ENCODE measurements around the gene FOLR2. TPM values are rescaled to one million over a fixed set of nuclear protein-coding genes. Genes with fewer than 3 reads are reported as not detected.

FOLR2 gene
- polyA plus RNA-seq, 3 donors, result 54.7 to 63.8 (median 62.6) TPM

GRCh38 chr11:72177656-72178055 lies 38.9 kb upstream of the FOLR2 start:
- no peak overlapping the region for H3K9ac ChIP-seq (ENCODE audit: insufficient read depth, low read length, poor library complexity, severe bottlenecking)
- H3K27ac ChIP-seq (ENCODE audit: low read depth in 1 of 2, low read length in 2 of 2), result no peak overlapping the region
- intact Hi-C loops (cut with micrococcal nuclease), result no loop called here
- H2AFZ ChIP-seq (ENCODE audit: insufficient read depth, low read depth, low read length, poor library complexity, severe bottlenecking), result no peak overlapping the region
- no peak overlapping the region for H3K4me3 ChIP-seq (replicated peaks in 1 of 3; ENCODE audit: low read depth in 2 of 3, low read length in 3 of 3)
- TF ChIP-seq CTCF (IDR thresholded peaks at IDR 0.05), result no peak
- Mint-ChIP-seq H3K9me3 (peaks cover 0 to 2% (median 0%) of the 10 kb centered on the region in 7 donors), H3K27ac (no peak overlapping the region), H3K36me3 (no peaks in the 10 kb centered on the region), H3K27me3 (ENCODE audit: low read depth in 3 of 3) (peaks cover 2 to 6% (median 5%) of the 10 kb centered on the region in 3 donors), H3K4me3 (no peak overlapping the region), H3K4me1 (peaks cover 5% of the 10 kb centered on the region)
- H3K36me3 ChIP-seq (replicated peaks in 1 of 2; ENCODE audit: control insufficient read depth in 1 of 2, insufficient read depth in 2 of 2, low read length in 2 of 2), result no peaks in the 10 kb centered on the region
- no peak for DNase-seq
- no peaks in the 10 kb centered on the region for H3K79me2 ChIP-seq (ENCODE audit: insufficient read depth, low read length)
- H4K20me1 ChIP-seq (ENCODE audit: insufficient read depth, low read length), result no peaks in the 10 kb centered on the region
- H3K4me2 ChIP-seq (replicated peaks; ENCODE audit: extremely low read depth, low read length, poor library complexity, severe bottlenecking), result no peak overlapping the region
- 100% methylated on average over 1 of the region's 6 CpGs for WGBS (ENCODE audit: insufficient coverage)
- no peaks in the 10 kb centered on the region for H3K9me3 ChIP-seq (replicated peaks in 1 of 2; ENCODE audit: control insufficient read depth in 1 of 2, insufficient read depth in 1 of 2, low read length in 2 of 2)
- H3K4me1 ChIP-seq (ENCODE audit: control insufficient read depth in 1 of 2, insufficient read depth in 2 of 2, low read length in 2 of 2), result peaks cover 2 to 10% of the 10 kb centered on the region in 2 donors
- H3K27me3 ChIP-seq (ENCODE audit: control insufficient read depth in 2 of 2, insufficient read depth in 2 of 2, low read length in 2 of 2), result peaks cover 0 to 2% of the 10 kb centered on the region in 2 donors

- Histone ChIP-seq H3K27ac (ENCODE audit: low read depth in 1 of 2, low read length in 2 of 2) (no peak overlapping the region), H3K4me2 (replicated peaks; ENCODE audit: extremely low read depth, low read length, poor library complexity, severe bottlenecking) (no peak overlapping the region), H3K4me3 (replicated peaks in 1 of 3; ENCODE audit: low read depth in 2 of 3, low read length in 3 of 3) (no peak overlapping the region), H2AFZ (ENCODE audit: insufficient read depth, low read depth, low read length, poor library complexity, severe bottlenecking) (no peak overlapping the region), H3K36me3 (replicated peaks in 1 of 2; ENCODE audit: control insufficient read depth in 1 of 2, insufficient read depth in 2 of 2, low read length in 2 of 2) (no peaks in the 10 kb centered on the region), H4K20me1 (ENCODE audit: insufficient read depth, low read length) (no peaks in the 10 kb centered on the region), H3K9ac (ENCODE audit: insufficient read depth, low read length, poor library complexity, severe bottlenecking) (no peak overlapping the region), H3K4me1 (ENCODE audit: control insufficient read depth in 1 of 2, insufficient read depth in 2 of 2, low read length in 2 of 2) (peaks cover 6 to 18% of the 10 kb centered on the region in 2 donors), H3K27me3 (ENCODE audit: control insufficient read depth in 2 of 2, insufficient read depth in 2 of 2, low read length in 2 of 2) (peaks cover 0 to 2% of the 10 kb centered on the region in 2 donors), H3K9me3 (replicated peaks in 1 of 2; ENCODE audit: control insufficient read depth in 1 of 2, insufficient read depth in 1 of 2, low read length in 2 of 2) (no peaks in the 10 kb centered on the region), H3K79me2 (ENCODE audit: insufficient read depth, low read length) (no peaks in the 10 kb centered on the region)
- Mint-ChIP-seq H3K36me3 (no peaks in the 10 kb centered on the region), H3K4me3 (no peak overlapping the region), H3K27me3 (ENCODE audit: low read depth in 3 of 3) (peaks cover 2 to 6% (median 4%) of the 10 kb centered on the region in 3 donors), H3K4me1 (peaks cover 13% of the 10 kb centered on the region), H3K9me3 (peaks cover 0 to 2% (median 0%) of the 10 kb centered on the region in 7 donors), H3K27ac (peak overlapping the region in 1 of 7 donors; percentile 5)
- no peak for TF ChIP-seq CTCF (IDR thresholded peaks at IDR 0.05)
- DNase-seq, result no peak
- no CpG with 5 or more reads among the region's 7 CpGs for WGBS (ENCODE audit: insufficient coverage)
- intact Hi-C loops (cut with micrococcal nuclease), result no loop called here
Observed at GRCh38 chr11:72179049-72179803, 37.4 kb upstream of the FOLR2 start.

All from CD14-positive monocyte (primary cell).